Panc1 (cell line): ENCODE measurements around the gene BCAS3.

ENCODE experiments used
- SIN3A ChIP-seq: IDR thresholded peaks from 2 replicates; pipeline ENCODE4 v1.6.1; 2012; ENCODE audit warnings: low read depth, mild to moderate bottlenecking, low read length, moderate library complexity, borderline replicate concordance; ENCODE audit not compliant: insufficient read depth
- TF ChIP-seq, protein P1 (sequence below): fragments of 450-650 bp; IDR thresholded peaks from 2 replicates; pipeline ENCODE4 v1.5.1; 2017; ENCODE audit warnings: mild to moderate bottlenecking

DNA sequence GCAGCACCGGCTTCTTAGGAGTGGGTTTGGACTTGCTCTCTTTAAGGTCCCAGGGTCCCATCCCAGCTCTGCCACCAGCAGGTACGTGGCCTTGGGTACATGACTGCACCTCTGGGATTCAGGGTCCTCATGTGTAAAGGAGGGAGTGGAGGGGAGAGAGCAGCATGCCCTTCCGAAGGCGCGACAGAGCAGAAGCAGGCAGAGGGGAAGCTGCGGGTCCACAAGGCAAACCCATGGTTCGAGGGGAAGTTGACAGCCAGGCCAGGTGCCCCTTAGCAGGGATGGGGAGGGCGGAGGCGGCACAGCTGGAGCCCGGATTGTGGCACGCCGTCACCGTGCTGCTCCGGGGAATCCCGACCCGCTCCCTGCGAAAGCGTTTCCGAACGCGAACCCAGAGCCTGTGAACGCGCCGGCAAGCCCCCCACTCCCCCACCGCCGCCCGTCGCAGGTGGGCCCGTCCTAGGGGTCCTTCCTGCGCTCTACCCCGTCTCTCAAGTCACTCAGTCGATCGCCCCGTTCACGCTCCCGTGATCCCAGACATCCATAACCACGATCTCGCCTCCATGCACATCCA lies 717.8 kb downstream of the BCAS3 start:
- TF ChIP-seq, protein P1, sequence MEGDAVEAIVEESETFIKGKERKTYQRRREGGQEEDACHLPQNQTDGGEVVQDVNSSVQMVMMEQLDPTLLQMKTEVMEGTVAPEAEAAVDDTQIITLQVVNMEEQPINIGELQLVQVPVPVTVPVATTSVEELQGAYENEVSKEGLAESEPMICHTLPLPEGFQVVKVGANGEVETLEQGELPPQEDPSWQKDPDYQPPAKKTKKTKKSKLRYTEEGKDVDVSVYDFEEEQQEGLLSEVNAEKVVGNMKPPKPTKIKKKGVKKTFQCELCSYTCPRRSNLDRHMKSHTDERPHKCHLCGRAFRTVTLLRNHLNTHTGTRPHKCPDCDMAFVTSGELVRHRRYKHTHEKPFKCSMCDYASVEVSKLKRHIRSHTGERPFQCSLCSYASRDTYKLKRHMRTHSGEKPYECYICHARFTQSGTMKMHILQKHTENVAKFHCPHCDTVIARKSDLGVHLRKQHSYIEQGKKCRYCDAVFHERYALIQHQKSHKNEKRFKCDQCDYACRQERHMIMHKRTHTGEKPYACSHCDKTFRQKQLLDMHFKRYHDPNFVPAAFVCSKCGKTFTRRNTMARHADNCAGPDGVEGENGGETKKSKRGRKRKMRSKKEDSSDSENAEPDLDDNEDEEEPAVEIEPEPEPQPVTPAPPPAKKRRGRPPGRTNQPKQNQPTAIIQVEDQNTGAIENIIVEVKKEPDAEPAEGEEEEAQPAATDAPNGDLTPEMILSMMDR, result no peak
- TF ChIP-seq SIN3A, result no peak
